GM19099 (cell line): ENCODE results near the gene ITPR2.

ENCODE experiments used
- POLR2A ChIP-seq: IDR thresholded peaks from 3 replicates; pipeline ENCODE4 v1.6.1; 2011; ENCODE audit warnings: low read depth; ENCODE audit not compliant: insufficient read length; ENCODE audit errors: extremely low read depth

The ITPR2 gene

DNA sequence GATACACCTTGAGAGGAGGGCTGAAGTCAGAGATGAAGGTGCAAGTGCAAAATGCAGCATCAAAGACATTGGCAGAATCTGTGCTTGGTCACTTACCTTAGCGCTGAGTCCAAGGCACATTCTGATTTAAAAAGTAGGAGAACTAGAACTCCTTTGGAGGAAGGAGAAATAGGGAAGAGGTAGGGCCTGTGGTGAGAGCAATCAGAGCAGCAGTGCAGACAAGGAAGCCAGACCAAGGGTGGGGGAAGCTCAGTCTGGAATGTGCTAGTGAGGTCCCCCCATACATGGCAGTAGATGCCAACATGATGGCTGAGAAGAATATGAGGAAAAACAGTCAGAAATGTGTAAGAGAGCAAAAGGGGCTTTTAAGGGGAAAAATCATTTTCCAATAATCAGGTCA is 431.1 kb downstream of the ITPR2 start:
- TF ChIP-seq POLR2A = no peak

GRCh38 chr12:26400627-26401026 is 432.4 kb downstream of the ITPR2 start:
- TF ChIP-seq POLR2A = no peak

DNA sequence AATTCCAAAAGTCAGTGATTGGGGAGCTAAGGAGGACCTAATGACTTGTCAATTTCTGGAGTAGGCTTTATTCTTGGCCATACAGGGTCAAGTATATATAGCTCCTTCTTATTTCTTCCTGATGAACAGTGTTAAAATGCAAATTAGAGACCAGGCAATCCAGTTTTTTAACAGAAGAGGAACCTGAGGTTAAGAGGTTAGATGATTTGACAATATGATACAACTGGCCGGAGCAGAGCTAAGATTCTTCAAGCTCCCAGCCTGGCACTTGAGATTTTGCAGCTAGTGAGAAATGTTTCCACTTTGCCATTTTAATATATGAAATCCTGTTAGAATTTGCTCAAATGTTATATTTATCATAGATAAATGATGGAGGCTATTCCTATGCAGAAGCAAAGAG is 433.6 kb downstream of the ITPR2 start:
- no peak for TF ChIP-seq POLR2A

GRCh38 chr12:26396402-26396801 is 436.6 kb downstream of the ITPR2 start:
- TF ChIP-seq POLR2A = no peak

DNA sequence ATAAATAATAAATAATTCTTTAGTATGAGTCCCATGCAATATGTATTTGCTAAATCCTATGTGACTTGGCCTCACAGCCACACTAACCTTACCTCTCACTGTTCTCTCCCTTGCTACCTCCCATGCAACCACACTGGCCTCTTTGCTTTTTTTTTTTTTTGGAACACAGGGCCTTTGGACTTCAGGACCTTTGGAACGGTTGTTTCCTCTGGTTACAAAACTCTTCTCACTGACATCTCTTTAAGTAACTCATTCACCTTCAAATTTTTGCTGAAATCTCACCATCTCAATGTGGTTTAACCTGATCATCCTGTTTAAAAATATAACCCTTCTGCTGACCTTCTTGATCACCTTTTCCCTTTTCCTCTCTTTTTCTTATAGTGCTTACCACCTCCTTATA is 443.7 kb downstream of the ITPR2 start:
- TF ChIP-seq POLR2A = no peak

GRCh38 chr12:26384536-26384935 is 448.5 kb downstream of the ITPR2 start:
- no peak for TF ChIP-seq POLR2A

GRCh38 chr12:26383041-26383440 is 450.0 kb downstream of the ITPR2 start:
- TF ChIP-seq POLR2A = no peak

GRCh38 chr12:26380897-26381296 is 452.1 kb downstream of the ITPR2 start:
- TF ChIP-seq POLR2A = no peak

GRCh38 chr12:26379777-26380467 is 453.1 kb downstream of the ITPR2 start:
- no peak for TF ChIP-seq POLR2A

- no peak for TF ChIP-seq POLR2A
These were observed 454.3 kb downstream of the ITPR2 start for GRCh38 chr12:26378711-26379110.

DNA sequence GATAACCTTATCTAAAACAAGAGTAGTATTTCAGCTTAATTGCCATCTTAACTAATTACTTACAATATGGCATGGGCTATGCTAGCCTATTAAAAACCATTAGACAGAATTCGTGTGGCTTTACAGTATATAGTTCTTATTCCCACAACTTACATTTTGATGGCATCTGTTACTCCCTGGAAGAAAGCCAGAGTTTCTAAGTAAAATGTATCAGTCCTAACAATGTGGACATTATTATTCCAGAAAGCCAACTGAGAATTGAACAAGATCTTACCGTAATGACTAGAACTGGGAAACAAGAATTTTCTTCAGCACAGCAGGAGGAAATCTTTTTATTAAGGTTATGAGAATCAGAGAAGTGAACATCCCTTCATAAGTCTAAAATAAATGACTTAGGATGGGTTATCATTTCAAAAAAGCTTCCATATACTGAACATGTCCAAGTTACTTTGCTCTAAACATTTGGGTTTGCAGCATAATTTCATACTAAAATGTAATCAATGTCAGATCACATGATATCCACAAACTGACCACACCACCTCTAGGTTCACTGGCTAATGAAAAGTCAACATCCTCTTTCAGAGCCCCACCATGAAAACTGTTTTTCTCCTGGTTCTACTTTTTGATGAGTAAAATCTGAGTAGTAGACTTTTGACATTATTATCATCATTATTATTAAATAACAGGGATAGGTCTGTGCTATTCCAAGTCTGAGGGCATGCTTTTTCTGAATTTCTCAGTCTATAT is 457.9 kb downstream of the ITPR2 start:
- TF ChIP-seq POLR2A = no peak

DNA sequence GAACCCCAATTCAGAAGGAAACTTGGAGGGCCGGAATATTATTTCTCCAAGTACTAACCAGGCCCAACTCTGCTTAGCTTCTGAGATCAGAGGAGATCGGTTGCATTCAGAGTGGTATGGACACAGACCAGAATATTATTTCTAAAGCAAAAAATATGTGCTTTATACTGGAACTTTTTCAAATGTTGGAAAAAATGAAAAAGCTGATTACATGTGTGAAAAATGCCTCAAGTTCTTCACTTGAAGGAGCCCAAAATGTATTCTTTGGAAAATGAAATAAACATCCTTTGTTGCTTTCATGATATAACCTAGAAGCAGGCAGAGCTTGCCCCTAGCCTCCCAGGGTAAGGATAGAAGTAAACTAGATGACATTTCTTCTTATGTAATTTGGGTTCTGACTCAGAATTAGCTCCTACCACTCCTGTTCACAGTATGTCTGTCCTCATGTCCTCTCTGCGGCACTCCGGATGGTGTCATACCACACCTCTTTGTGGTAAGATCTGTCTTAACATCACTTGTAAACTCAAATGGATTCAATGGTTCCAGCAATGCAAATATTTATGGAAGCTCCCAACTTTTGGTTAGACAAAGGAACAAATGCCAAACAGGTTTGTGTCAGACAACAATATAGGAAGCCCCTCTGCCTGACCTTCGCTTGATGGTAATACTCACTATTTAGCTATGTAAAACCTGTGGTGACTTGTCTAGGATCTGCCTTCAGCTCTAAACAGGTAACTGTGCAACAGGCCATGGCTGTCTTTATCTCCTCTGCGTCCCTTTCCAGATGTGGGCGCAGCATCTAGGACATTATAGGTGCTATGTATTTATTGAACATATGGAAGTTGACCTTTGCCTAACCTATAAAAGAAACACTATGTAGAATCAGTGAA is 459.1 kb downstream of the ITPR2 start:
- no peak for TF ChIP-seq POLR2A

DNA sequence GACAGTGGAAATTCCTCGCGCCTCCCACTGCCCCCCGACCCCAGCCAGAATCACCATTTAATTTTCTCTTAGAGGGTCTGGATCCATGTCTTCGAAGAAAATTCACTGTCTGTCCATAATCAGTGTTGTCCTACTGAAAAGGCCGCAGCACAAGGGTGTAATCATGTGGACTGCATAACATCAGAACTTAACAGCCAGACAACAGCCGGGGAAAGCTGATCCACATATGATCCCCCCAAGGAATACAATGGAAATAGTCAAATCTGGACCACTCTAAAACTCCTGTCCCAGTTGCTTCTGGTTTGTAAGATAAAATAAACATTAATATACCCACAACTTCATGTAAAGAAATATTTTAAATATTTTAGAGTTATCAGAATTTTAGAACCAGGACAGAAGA is 460.1 kb downstream of the ITPR2 start:
- no peak for TF ChIP-seq POLR2A

- TF ChIP-seq POLR2A = no peak
These were observed 462.9 kb downstream of the ITPR2 start for GRCh38 chr12:26370098-26370497.

DNA sequence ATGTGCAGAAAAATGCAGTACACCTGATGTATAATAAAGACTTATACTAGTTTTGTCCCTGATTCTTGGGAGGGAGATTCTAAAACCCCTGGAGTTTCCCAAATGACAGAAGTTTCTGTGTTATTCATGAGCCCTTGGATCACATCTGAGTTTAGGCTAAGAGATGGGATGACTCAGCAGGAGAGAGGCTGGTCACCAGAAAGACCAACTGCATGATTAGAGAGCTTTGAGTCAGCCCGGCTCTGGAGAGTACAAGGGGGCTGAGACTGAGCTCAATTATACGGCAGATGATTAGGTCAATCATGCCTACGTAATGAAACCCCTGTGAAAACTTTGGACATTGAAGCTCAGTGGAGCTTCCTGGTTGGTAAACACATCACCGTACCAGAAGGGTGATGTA is 463.4 kb downstream of the ITPR2 start:
- no peak for TF ChIP-seq POLR2A

- no peak for TF ChIP-seq POLR2A
These were observed 464.8 kb downstream of the ITPR2 start for GRCh38 chr12:26367991-26368730.

DNA sequence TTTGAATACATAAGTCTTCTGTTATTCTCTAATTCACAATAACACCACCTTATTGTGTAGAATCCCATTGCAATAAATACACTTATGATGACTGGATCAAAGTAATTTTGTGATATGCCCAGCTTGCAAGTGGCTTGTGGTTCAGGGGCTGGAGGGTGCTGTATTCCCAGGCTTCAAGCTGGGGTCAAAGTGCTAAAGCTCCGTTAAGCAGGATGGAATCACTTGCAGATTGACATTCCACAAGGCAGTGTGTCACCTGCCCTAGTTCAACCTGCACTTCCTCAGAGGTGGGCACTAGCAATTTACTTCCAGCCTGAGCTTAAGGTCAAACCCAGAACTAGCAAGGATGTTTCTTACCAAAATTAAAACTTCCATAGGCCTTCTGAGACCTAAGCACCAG is 471.0 kb downstream of the ITPR2 start:
- no peak for TF ChIP-seq POLR2A
